HG03097 (cell line): ENCODE data around the gene SAFB2.

Source experiments
- ATAC-seq: cut with Tn5 transposase; IDR thresholded peaks from one replicate; pipeline ENCODE4 v1.9.1; 2021; ENCODE audit not compliant: unreplicated experiment, low FRiP score

SAFB2 gene

DNA sequence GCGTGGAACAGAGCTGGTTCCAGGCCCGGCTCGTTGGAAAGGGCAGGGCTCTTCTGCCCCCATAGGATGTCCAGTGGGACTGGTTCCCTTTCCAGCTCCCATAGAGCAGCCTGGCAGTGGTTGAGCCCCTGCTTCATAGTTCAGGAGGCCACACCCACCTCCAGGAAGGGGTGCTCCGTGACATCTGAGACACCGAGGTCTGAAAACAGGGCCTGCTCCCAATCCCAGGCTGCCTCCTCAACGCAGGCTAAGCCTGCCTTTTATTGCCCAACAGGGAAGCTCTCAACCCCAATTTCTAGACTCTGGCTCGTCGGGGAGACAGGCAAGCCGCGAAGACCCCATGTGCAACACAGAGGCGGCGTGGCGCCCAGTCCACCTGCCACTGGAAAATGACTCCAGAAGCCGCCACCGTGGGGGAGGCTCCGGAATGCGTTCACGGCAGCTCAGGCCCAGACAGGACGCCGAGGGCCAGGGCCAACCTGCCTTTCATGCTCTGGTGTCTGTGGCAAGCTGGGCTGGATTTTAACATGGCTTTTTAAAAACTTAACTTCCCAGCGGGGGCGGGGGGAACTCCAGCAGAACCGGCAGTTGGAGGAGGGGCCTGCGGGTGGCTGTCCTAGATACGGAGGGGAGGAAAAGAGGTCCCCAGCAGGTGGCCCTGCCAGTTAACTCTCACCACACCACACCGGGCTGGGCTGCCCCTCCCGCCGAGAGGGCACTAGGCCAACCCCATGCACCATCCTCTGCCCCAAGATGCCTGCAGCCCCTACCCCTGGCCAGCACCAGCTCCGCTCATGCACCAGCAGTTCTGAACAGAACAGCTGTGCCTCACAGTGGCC lies 36.9 kb downstream of the SAFB2 start:
- no peak for ATAC-seq

- no peak for ATAC-seq
Measured at GRCh38 chr19:5580161-5580571, 42.4 kb downstream of the SAFB2 start.

GRCh38 chr19:5579697-5580096 lies 42.9 kb downstream of the SAFB2 start:
- ATAC-seq, result no peak

DNA sequence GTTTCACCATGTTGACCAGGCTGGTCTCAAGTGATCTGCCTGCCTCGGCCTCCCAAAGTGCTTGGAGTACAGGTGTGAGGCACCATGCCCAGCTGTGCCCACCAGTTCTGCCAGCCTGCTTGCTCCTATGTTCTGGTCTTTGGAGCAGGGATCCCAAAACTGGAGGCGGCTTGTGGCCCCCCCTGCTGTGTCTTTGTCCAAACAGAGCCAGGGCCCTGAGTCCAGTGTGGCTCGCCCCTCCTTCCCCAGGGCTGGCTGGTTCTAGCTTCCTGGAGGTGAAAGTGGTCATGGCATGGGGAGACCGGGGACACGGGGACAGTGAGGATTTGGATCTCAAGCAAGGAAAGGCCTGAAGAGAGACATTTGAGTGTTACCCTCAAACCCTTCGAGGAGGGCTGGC lies 43.3 kb downstream of the SAFB2 start:
- ATAC-seq, result no peak

GRCh38 chr19:5578097-5578846 lies 44.3 kb downstream of the SAFB2 start:
- no peak for ATAC-seq

- no peak for ATAC-seq
Measured at GRCh38 chr19:5575590-5575989, 47.0 kb downstream of the SAFB2 start.

- no peak for ATAC-seq
Measured at GRCh38 chr19:5572556-5573286, 49.9 kb downstream of the SAFB2 start.

- ATAC-seq, result no peak
Measured at GRCh38 chr19:5571777-5572176, 50.8 kb downstream of the SAFB2 start.

- ATAC-seq, result no peak
Measured at GRCh38 chr19:5567970-5568407, 54.6 kb downstream of the SAFB2 start.

GRCh38 chr19:5567360-5567969 lies 55.1 kb downstream of the SAFB2 start, which contains the start of gene TINCR:
Gene TINCR, minus strand, starts transcription at chr19:5567953.
- no peak for ATAC-seq

DNA sequence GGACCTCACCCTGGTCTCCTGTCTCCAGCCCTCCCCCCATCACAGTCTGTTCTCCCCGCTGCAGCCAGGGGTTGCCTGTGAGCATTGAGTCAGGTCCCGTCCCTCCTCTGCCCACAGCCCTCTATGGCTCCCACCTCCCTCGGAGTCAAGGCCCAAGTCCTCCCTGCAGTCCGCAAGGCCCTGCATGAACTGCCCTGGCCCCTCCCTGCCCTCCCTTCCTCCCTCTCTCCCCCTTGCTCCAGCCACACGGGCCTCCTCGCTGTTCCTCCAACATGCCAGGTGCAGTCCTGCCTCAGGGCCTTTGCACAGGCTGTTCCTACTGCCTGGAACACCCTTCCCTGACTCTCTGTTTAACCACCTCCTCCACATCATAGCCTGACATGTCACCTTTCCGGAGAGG lies 57.6 kb downstream of the SAFB2 start:
- ATAC-seq, result no peak

- ATAC-seq, result no peak
Measured at GRCh38 chr19:5563935-5564612, 58.5 kb downstream of the SAFB2 start.

DNA sequence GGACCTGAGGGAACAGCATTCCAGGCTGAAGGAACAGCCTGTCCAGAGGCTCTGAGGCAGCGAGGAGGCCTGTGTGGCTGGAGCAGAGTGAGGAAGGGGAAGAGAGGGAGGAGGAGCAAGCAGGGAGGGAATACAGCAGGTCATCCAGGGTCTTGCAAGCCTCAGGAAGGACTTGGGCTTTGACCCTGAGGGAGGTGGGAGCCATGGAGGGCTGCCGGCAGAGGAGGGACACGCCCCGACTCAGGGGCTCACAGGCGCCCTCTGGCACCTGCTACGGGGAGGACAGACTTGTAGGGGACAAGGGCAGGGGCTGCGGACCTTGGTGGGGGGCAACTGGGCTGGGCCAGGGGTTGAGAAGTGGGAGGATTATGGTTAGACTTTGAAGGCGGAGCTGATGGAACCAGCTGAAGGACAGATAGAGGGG lies 59.6 kb downstream of the SAFB2 start:
- ATAC-seq, result no peak

GRCh38 chr19:5562280-5562679 lies 60.3 kb downstream of the SAFB2 start:
- ATAC-seq, result no peak

DNA sequence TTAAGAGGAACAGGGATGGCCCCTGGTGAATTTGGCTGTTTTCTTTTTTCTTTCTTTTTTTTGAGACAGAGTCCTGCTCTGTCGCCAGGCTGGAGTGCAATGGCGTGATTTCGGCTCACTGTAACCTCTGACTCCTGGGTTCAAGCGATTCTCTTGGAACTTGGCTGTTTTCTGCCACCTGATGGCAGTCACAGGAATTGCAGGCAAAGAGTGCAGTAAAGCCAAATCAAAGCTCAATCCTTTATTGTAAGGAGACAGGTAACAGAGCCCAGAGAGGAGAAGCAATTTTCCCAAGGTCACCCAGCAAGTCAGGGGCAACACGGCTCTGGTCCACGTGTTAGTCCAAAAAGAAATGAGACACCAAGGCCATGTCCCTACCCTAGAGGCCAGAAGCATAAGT lies 61.0 kb downstream of the SAFB2 start:
- no peak for ATAC-seq

- no peak for ATAC-seq
Measured at GRCh38 chr19:5560156-5560555, 62.4 kb downstream of the SAFB2 start.

DNA sequence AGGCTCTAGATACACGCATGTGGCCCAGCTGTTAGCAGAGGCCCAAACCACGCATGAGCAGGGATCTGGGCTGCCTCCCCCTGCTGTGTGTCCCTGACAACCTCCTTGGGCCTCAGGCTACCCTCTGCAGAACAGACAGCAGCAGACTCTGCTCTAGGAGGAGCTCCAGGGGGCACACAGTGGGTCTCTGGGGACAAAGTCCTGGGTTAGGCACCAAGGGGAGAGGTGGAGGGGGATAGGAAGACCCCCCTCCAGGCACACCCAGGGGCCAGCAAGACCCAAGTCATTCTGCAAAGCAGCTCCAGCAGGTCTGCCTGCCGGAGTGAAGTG lies 62.8 kb downstream of the SAFB2 start:
- ATAC-seq, result no peak

GRCh38 chr19:5558101-5558621 lies 64.4 kb downstream of the SAFB2 start:
- ATAC-seq, result no peak

GRCh38 chr19:5557691-5558090 lies 64.9 kb downstream of the SAFB2 start:
- ATAC-seq, result no peak

GRCh38 chr19:5554828-5555227 lies 67.7 kb downstream of the SAFB2 start:
- no peak for ATAC-seq
